GM19023 (cell line): Measurements from ENCODE around the gene PRF1.

Experiments
- ATAC-seq: cut with Tn5 transposase; IDR thresholded peaks from one replicate; pipeline ENCODE4 v1.9.1; 2021; ENCODE audit warnings: mild to moderate bottlenecking, moderate library complexity; ENCODE audit not compliant: unreplicated experiment

Gene PRF1

DNA sequence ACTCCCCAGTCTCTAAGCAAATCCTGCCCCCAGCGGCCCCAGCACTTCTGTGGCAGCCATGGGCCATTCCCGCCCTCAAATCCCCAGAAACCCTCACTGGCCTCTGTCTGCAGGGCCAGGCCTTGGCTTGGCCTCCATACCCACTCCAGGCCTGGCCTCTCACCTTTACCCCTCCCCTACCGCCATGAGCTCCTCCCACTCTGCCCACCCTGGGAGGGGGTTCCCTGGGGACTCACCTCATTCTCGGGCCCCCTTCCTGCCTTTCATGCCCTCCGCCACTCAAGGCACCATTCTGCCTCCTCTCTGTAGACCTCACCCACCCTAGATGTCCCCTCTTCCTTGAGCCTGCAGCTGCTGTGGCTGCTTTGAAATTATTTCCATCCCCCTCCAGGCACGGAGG lies 41.0 kb downstream of the PRF1 start:
- ATAC-seq: no peak

DNA sequence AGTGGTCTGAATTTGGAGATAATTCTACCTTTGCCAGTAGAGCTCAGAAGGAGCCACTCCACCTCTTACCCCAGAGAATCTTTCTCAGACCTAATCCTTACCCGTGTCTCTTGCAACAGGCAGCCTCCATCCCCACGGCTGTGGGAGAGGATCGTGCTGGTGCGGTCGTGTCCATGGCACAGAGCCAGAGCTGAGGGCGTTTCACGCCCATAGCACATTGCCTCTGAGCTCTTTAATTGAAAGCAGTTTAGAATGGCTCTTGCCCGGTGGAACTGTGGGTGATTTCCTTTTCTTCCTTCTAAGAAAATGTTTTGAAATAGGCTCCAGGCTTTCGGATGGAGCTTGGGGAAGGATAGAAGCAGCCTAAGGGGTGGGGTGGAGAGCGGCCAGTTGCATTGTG lies 41.5 kb downstream of the PRF1 start:
- no peak for ATAC-seq

DNA sequence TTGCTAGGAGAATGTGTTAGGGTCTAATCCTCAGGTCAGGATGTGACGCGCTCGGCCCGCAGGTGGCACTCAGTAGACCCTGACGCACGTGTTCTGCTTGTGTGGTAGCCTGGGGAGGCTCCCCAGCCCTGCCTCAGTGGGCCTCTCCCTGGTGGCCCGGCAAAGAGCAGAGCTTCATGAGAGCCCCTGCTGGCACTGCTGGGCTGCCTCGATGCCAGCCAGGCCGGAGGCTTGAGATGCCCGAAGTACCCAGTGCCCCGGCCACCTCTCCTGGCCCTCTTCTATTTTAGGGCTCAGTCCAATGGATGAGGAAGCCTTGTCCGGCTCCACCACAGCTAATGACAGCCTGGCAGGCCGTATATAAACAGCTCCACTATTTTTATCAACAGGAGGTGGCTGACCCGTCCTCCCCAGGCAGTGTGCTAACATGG lies 42.0 kb downstream of the PRF1 start:
- no peak for ATAC-seq

DNA sequence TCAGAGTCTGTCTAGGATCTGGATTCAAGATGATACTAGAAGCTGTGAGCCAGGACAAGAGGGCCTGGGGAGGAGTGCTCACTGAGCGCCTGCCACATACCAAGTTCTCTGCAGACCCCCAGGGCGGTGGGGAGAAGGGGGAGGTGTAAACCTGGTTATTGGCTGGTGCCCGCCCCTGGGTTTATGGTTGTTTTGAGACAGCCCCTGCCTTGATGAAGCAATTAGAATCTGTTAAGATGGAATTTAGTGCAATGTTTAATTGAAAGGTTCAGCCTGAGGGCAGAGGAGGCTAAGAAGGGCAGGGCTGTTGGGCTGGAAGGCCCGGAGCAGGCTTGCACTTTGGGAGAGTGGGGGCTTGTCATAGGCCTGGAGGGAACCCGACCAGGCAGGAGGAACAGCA lies 42.7 kb downstream of the PRF1 start:
- no peak for ATAC-seq

DNA sequence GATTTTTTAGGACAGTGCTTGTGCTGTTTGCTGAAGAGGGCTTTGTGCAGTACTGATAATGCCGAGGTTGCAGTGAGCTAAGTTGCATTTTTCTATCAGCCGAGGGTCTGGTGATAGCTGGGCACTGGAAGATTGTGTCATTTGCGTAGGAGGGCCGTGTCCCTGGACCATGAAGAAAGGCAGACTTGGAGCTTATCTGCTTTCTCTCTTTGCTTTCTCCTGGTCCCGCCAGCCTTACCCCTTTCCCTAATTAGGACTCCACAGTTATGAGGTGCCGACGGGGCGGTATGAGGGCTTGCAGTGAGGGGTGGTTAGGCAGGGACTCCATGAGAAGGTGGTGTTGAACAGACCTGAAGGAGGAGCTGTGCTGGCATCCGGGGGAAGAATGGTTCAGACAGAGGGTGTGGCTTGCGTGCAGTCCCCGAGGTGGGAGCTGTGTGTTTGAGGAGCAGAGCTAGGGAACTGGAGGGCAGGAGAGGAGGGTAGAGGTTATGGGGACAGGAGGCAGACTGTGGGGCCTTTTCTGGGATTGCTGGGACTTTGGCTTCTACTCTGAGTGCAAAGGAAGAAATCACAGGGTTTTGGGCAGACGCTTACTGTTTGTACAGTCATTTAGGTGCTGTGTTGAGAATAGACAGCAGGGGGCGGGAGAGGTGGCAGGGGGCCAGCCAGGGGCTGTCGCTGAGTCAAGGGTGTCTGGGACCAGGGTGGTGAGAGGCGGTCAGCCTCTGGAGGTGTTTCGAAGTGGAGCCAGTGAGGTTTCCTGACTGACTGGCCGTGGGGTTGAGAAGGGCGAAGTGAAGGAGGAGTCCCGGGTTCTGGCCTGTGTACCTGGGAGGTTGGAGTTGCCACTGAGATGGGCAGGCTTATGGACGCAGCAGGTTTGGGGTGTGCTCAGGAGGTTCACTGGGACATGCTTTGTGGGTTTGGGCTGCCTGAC lies 43.4 kb downstream of the PRF1 start:
- peak; percentile 59 for ATAC-seq

DNA sequence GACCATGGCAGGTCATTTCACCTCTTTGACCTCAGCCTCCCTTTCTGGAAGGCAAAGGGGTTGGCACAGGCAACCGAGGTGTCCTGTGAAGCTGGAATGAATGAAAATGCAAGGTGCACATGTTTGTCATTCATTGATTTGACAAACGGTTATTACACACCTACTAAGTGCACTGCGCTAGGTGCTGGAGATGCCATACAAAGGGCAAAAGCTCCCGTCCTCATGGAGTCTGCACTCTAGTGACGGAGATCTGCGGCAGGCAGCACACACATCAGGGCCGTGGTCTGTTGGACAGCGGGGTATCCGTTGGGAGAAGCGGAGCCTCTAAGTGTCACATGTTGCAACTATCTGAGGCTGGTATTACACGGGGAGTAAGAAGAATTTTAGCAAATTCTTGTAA lies 44.2 kb downstream of the PRF1 start:
- no peak for ATAC-seq

DNA sequence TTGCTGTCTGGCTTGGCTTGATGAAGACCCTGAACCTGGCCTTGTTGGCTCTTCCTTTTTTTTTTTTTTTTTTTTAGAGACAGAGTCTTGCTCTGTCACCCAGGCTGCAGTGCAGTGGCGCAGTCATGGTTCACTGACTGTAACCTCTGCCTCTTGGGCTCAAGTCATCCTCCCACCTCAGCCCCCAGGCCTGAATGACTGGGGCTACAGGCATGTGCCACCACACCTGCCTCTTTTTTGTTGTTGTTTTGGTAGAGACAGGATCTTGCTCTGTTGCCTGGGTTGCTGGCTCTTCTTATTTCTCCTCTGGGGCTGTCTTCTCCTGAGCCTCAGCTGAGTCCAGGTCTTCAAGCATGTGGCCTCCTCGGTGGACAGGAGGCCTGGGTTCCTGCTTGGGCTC lies 44.7 kb downstream of the PRF1 start:
- no peak for ATAC-seq

DNA sequence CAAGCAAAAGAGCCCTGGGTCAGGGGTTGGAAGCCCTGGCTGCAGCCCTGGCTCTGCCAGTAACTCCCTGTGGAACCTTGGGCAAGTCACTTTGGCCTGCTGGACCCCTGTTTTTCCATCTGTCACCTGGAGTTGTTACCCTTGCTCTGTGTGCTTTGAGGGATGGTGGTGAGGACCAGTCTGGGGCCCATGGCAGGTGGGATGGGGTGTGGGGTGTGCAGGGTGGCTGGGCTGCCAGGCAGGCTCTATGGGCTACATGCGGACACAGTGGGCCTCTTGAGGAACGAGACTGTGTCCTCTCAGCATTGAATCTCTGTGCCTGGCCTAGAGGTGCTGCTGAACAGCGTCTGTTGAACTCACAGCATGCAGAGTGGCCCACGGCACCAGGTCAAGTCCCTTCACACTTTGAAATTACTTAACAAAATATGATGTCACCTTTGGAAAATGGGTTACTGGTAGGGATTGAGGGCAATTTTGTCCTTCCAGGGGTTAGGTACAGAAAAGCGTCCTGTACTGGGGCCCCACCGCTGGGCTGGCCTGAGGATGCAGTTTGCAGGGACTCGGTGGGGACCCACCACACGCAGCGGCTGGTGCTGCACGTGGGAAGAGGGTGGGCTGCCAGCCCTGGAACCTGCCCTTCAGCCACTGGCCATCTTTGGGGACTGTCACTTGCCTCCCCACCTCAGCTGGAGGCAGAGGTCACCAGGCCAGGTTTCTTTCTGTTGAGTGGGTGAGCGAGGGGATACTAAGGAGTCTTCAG lies 45.3 kb downstream of the PRF1 start:
- no peak for ATAC-seq

DNA sequence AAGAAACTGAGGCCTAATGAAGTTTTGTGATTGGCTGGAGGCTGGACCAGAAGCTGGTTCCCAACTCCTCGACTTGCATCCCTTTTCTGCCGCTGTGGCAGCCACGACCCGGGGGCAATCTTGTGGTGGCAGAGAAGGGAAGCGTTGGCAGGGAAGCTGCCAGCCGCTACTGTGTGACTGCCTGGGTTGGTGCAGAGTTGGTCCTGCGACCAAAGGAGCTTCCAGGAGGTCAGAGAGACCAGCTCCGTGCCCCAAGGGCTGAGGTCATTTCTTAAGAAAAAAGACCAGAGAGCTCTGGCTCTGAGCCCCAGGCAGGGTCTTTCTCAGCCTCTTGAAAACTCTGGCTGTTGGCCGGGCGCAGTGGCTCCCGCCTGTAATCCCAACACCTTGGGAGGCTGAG lies 47.2 kb downstream of the PRF1 start:
- ATAC-seq: no peak

DNA sequence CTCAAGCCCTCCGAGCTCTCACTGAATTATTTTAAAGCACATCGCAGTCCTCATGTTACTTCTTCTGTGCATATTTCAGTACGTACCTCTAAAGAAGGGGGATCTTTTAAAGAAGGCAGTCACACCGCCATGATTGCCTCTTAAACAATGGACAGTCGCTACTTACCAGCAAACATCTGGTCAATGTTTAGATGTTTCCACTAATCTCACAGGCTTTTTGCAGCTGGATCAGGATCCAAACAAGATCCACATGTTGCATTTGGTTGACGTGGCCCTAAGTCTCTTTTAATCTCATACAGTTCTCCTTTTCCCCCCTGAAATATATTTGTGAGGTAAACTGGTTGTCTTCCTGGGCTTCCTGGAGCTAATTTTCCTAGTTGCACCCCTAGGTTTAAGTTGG lies 50.0 kb downstream of the PRF1 start:
- ATAC-seq: no peak

DNA sequence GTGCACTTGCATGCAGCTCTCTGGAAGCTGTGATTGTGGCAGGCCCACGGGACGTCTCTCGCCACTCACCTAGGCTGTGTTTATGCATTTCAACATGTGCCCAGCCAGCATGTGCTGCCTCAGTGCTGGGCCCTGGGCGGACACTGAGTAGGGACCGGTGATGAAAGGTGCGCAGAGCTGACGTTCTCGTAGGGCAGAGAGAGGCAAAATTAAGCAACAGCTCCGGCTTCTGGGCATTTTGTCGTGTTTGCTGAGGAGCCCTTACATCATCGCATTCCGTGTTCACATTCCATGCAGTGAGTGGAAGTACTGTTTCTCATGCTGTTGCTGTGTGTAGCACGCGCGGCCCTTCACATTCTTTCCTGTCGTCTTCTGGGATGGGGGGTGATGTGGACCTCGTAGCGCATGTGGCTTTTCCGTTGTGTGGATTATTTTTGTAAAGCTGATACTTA lies 50.5 kb downstream of the PRF1 start:
- ATAC-seq: no peak

DNA sequence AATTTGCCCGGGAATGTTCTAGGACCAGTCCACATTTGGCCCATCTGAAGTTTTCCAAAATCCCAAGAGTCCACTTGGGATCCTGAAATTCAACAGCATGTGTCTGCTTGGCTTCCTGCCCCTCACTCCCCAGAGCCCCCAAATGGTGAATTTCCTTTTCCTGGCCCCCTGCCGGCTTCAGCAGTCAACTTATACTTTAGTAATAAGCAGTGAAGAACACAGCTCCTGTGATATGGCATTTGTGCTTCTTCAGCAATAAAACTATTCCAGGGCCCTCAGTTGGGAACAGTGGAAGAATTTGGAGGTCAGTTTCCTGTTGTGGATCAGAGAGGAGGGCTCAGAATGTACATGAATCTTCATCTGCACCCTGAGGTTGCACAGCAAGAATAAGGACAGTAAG lies 51.1 kb downstream of the PRF1 start:
- no peak for ATAC-seq

DNA sequence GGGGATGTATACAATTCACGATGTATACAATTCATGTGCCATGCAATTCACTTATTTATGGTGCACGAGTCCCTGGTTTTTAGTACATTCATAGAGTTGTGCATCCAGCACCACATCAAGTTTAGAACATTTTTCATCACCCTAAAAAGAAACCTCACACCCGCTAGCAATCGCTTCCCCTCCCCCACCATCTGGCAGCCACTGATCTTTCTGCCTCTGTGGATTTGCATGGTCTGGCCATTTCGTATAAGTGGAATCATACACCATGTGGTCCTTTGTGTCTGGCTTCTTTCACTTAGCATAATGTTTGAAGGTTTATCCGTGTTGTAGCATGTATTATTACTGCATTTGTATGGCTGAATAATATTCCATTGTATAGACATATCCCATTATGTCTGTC lies 52.1 kb downstream of the PRF1 start:
- ATAC-seq: no peak

DNA sequence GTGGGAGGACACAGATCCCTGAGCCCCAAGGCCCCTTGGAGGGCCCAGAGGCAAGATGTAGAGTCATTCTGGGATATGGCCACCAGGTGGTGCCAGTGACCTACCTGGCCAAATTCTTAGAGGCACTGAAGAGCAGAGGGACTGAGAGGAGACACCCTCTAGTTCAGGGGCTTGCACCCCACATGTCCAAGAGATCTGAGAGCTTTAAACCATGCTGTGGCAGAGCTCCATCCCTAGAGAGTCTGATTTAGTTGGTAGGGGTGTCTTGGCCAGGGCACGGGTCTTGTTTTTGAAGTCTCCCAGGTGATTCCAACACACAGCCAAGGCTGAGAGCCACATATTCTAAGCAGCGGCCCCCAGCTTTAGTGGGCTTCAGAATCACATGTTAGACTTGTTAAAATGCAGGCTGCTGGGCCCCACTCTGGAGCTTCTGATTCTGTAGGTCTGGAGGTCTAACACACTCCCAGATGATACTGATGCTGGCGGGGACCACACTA lies 52.5 kb downstream of the PRF1 start:
- no peak for ATAC-seq

DNA sequence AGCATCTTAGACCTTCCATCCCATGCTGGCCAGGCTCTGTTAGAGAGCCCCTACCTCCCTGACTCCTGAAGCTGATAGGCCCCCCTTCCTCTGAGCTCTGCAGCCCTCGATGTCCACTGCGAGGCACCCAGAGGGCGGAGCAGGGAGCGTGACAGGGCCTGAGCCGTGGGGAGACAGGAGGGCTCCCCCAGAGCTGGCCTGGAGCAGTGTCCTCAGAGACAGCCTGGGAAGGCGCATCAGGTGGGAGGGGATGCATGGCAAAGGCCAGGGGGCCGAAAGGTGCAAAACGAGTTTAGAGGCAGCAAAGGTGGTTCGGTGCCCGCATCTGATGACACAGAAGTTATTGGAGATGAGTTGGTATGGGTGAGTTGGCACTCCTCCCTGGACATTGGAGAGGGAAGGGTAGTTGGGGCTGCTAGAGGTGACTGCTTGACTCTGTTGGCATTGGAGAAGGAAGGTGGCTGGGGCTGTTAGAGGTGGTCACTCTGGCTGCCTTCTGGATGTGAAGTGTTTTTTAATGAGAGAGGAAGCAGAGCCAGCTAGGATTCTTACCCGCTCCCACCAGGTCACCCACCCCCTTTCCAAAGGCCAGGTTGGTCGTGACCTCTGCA lies 53.1 kb downstream of the PRF1 start:
- ATAC-seq: no peak
